Nephron (organoid): ENCODE results near the gene SSBP4.

Experiments used
- H3K27ac Mint-ChIP-seq, 3 experiments: 2 replicates each; pipeline ENCODE4 v1.8.0; 2020; ENCODE audit warnings: mixed read lengths in 3 of 3, mild to moderate bottlenecking in 2 of 3, moderate library complexity in 1 of 3
- H3K27me3 Mint-ChIP-seq: 2 replicates; pipeline ENCODE4 v1.8.0; 2021; ENCODE audit warnings: low read depth, mild to moderate bottlenecking, moderate library complexity, mixed read lengths
- H3K36me3 Mint-ChIP-seq: 2 replicates; pipeline ENCODE4 v1.8.0; 2020; ENCODE audit warnings: low read depth, mixed read lengths
- H3K4me1 Mint-ChIP-seq: 2 replicates; pipeline ENCODE4 v1.8.0; 2020; ENCODE audit warnings: mixed read lengths
- H3K4me3 Mint-ChIP-seq, 3 experiments: 2 replicates each; pipeline ENCODE4 v1.8.0; 2020; ENCODE audit warnings: mild to moderate bottlenecking in 3 of 3, mixed read lengths in 3 of 3, moderate library complexity in 2 of 3
- H3K9me3 Mint-ChIP-seq: 2 replicates; pipeline ENCODE4 v1.8.0; 2020; ENCODE audit warnings: mixed read lengths
- TF ChIP-seq, protein P1 (sequence below), 3 experiments: fragments of 200-600 bp; sonication (generic); IDR thresholded peaks; one replicate each; pipeline ENCODE4 v1.5.0; 2021; ENCODE audit warnings: antibody characterized with exemption in 3 of 3; ENCODE audit not compliant: unreplicated experiment in 3 of 3

SSBP4 gene

DNA sequence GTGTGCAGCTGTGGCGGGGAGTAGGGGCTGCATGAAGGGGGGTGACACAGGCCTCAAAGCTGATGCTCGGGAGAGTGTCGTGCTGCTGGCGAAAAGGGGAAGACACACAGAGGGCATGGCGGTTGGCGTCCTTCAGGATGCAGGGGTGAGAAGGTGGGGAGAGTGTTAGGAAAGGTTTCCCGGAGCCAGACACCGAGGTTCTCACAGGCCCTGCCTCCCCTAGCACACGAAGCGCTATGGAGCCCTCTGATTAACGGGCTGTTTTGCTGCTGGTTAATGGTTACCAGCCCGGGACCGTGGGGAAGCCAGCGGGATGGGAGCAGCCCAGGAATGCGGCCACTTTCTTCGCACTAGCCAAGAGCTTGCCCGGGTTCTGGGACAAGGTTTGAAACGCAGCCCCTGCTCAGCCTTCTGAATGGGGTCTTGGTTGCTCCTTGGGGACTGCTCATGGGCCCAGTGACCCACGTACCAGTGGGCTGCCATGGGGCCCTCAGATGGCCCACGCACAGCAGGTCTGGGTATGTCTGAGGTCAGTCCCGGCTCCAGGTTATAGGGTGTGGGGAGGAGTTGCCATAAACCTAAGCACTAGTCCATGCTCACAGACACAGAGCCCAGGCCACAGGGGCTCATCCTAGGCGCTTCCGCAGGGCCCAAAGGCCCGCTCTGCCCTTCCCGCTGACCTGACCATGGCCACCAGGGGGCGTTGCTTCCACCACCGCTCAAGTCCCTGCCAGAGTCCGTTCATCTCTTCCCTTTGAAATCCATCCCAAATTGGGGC is 50.1 kb downstream of the SSBP4 start:
- H3K9me3 Mint-ChIP-seq = no peaks in the 10 kb centered on the region
- H3K27ac Mint-ChIP-seq = peak overlapping the region; percentile 40 to 78 (median 66)
- H3K27me3 Mint-ChIP-seq = no peaks in the 10 kb centered on the region

DNA sequence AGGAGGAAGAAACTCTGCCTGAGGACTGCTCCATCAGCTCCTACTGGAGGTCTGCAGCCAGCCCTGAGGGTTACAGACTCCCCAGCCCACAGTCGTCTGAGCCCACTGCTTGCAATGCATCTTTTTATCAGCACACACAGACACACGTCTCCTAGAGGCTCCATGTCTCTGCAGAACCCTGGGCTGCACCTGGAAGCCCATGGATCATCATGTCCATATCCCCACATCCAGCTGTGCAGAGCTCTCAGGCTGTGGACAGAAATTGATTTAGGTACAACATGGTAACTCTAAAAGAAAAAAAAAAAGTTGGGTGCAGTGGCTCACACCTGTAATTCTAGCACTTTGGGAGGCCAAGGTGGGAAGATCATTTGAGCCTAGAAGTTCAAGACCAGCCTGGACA is 51.6 kb downstream of the SSBP4 start:
- TF ChIP-seq, protein P1, sequence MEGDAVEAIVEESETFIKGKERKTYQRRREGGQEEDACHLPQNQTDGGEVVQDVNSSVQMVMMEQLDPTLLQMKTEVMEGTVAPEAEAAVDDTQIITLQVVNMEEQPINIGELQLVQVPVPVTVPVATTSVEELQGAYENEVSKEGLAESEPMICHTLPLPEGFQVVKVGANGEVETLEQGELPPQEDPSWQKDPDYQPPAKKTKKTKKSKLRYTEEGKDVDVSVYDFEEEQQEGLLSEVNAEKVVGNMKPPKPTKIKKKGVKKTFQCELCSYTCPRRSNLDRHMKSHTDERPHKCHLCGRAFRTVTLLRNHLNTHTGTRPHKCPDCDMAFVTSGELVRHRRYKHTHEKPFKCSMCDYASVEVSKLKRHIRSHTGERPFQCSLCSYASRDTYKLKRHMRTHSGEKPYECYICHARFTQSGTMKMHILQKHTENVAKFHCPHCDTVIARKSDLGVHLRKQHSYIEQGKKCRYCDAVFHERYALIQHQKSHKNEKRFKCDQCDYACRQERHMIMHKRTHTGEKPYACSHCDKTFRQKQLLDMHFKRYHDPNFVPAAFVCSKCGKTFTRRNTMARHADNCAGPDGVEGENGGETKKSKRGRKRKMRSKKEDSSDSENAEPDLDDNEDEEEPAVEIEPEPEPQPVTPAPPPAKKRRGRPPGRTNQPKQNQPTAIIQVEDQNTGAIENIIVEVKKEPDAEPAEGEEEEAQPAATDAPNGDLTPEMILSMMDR (IDR thresholded peaks at IDR 0.05; ENCODE audit: unreplicated experiment in 3 of 3) = no peak
- Mint-ChIP-seq H3K36me3 (peaks cover 6% of the 10 kb centered on the region), H3K27me3 (no peaks in the 10 kb centered on the region), H3K4me3 (no peak overlapping the region), H3K9me3 (no peaks in the 10 kb centered on the region), H3K4me1 (peaks cover 7% of the 10 kb centered on the region), H3K27ac (no peak overlapping the region)

More for the DNA sequence above, 50.1 kb downstream of the SSBP4 start:
- Mint-ChIP-seq H3K36me3 (peaks cover 4% of the 10 kb centered on the region), H3K4me1 (peaks cover 9% of the 10 kb centered on the region), H3K4me3 (no peak overlapping the region)
- TF ChIP-seq, protein P1 (IDR thresholded peaks at IDR 0.05; ENCODE audit: unreplicated experiment in 3 of 3) = peak; percentile 68 to 81 (median 79)

DNA sequence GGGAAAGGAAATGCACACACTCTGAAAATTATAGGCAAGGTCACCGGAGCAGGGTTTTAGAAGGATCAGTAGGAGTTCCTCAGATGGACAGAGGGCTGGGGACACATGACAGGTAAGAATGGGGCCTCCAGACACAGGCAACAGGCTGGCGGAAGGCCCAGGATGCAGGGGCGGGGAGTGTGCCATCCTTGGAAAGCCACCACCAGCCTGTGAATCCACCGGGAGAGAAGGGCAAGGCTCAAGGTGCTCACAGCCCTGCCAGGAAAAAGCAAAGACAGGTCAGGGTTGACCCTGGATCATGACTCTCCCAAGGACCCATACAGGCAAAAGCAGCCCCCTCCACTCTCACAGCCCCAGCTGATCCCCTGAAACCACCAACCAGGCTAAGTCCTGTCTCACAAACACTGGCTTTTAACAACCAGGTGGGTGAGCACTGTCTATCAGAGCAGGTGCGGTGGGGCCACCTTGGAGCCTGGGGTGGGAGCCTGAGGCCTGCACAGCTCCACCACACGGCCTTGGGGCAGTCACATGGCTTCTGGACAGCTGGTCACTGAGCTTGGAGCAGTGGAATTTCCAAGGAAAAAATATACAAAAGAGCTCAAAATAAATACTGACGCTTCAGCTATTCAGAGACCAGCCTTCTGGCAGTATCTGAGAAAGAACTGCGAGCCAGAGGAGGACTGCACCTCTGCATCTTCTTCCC is 54.0 kb downstream of the SSBP4 start:
- Mint-ChIP-seq H3K36me3 (peaks cover 13% of the 10 kb centered on the region), H3K27me3 (no peaks in the 10 kb centered on the region), H3K27ac (peak overlapping the region in 1 of 3 experiments; percentile 44), H3K9me3 (no peaks in the 10 kb centered on the region), H3K4me3 (no peak overlapping the region), H3K4me1 (peaks cover 26% of the 10 kb centered on the region)
- TF ChIP-seq, protein P1 (IDR thresholded peaks at IDR 0.05; ENCODE audit: unreplicated experiment in 3 of 3) = no peak

DNA sequence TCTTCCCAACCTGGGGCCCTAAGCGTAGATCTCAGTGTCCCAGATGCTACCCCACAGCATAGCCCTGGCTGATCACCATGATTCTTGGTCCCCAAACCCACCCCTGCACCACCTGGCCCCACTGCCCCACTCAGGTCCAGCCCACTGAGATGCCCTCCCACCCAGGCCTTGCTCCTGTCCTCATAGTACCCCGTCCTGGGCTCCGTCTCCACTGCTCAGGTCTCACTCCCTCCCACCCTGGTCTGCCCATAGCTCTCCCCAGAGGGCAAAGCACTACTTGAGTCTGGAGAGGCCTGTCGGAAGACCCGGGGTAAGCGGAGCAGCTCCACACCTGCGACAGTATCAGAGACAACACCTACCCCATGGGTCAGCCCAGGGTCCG is 54.5 kb downstream of the SSBP4 start:
- Mint-ChIP-seq H3K27ac (no peak overlapping the region), H3K27me3 (no peaks in the 10 kb centered on the region), H3K9me3 (no peaks in the 10 kb centered on the region), H3K4me3 (no peak overlapping the region), H3K36me3 (peaks cover 13% of the 10 kb centered on the region), H3K4me1 (peaks cover 27% of the 10 kb centered on the region)
- TF ChIP-seq, protein P1 (IDR thresholded peaks at IDR 0.05; ENCODE audit: unreplicated experiment in 3 of 3) = no peak

DNA sequence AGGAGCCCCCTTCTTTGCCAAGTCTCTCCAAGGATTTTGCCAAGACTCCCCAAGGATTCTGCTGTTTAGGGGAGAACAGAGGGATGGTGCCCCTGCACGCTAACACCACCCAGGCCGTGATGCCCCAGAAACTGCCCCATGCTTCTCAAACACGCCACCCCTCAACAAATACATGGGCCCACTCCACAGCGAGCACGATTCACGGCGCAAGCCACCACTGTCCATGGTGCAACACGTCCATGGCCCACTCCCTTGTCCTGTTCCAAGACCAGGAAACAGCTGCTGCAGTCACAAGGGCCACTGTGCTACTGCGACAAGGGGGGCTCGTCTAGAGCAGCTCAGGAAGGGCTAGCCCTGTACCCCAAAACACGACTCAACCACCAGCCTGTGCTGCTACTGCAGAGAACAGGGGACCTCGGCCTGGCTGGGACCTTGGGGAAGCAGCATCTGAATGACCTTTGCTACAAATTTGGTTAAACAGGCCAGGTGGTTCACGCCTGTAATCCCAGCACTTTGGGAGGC is 55.2 kb downstream of the SSBP4 start:
- no peaks in the 10 kb centered on the region for H3K27me3 Mint-ChIP-seq
- TF ChIP-seq, protein P1 (IDR thresholded peaks at IDR 0.05; ENCODE audit: unreplicated experiment in 3 of 3) = no peak
- H3K4me1 Mint-ChIP-seq = peaks cover 33% of the 10 kb centered on the region
- no peak overlapping the region for H3K27ac Mint-ChIP-seq
- H3K9me3 Mint-ChIP-seq = no peaks in the 10 kb centered on the region
- no peak overlapping the region for H3K4me3 Mint-ChIP-seq
- H3K36me3 Mint-ChIP-seq = peaks cover 13% of the 10 kb centered on the region
